ENCODE results near the gene CBFA2T2.

DNA sequence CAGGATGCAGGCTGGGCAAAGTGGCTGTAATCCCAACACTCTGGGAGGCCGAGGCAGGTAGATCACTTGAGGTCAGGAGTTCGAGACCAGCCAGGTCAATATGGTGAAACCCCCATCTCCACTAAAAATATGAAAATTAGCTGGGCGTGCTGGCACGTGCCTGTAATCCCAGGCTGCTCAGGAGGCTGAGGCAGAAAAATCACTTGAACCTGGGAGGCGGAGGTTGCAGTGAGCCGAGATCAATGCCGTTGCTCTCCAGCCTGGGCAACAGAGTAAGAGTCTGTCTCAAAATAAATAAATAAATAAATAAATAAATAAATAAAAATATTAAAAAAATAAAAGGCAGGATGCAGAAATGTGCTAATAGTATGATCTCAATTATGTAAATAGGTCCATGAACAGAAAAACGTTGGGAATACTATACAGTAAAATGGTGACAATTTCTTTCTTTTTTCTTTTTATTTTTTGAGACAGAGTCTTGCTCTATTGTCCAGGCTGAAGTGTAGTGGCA, 8.4 kb upstream of the CBFA2T2 start:
- TF ChIP-seq, protein P1, sequence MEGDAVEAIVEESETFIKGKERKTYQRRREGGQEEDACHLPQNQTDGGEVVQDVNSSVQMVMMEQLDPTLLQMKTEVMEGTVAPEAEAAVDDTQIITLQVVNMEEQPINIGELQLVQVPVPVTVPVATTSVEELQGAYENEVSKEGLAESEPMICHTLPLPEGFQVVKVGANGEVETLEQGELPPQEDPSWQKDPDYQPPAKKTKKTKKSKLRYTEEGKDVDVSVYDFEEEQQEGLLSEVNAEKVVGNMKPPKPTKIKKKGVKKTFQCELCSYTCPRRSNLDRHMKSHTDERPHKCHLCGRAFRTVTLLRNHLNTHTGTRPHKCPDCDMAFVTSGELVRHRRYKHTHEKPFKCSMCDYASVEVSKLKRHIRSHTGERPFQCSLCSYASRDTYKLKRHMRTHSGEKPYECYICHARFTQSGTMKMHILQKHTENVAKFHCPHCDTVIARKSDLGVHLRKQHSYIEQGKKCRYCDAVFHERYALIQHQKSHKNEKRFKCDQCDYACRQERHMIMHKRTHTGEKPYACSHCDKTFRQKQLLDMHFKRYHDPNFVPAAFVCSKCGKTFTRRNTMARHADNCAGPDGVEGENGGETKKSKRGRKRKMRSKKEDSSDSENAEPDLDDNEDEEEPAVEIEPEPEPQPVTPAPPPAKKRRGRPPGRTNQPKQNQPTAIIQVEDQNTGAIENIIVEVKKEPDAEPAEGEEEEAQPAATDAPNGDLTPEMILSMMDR (IDR thresholded peaks at IDR 0.05), result no peak
- TF ChIP-seq EP300 (IDR thresholded peaks at IDR 0.05), result no peak
- no peak for TF ChIP-seq POLR2A (IDR thresholded peaks at IDR 0.05)
- no peak for TF ChIP-seq POLR2AphosphoS5 (IDR thresholded peaks at IDR 0.05)

All from upper lobe of left lung (tissue), 4 donors.